ENCODE results near the gene SNRNP200. TPM values are rescaled to one million over a fixed set of nuclear protein-coding genes. Genes with fewer than 3 reads are reported as not detected.
A peak's percentile ranks its signal among the peaks of the same experiment; 100 is the strongest.

The SNRNP200 gene
- polyA plus RNA-seq, 2 of the 4 experiments (the other 2 are of a cell fraction), result 118 to 202 TPM

GRCh38 chr2:96241227-96241626 lies 64.1 kb downstream of the SNRNP200 start (continued):
- TF ChIP-seq BHLHE40 (IDR thresholded peaks at IDR 0.05; ENCODE audit: low read depth, low read length) (no peak), ZNF302 (CRISPR knock-in tag; IDR thresholded peaks at IDR 0.05) (no peak), RCOR1 (IDR thresholded peaks at IDR 0.05; ENCODE audit: low read depth, low read length) (no peak)

DNA sequence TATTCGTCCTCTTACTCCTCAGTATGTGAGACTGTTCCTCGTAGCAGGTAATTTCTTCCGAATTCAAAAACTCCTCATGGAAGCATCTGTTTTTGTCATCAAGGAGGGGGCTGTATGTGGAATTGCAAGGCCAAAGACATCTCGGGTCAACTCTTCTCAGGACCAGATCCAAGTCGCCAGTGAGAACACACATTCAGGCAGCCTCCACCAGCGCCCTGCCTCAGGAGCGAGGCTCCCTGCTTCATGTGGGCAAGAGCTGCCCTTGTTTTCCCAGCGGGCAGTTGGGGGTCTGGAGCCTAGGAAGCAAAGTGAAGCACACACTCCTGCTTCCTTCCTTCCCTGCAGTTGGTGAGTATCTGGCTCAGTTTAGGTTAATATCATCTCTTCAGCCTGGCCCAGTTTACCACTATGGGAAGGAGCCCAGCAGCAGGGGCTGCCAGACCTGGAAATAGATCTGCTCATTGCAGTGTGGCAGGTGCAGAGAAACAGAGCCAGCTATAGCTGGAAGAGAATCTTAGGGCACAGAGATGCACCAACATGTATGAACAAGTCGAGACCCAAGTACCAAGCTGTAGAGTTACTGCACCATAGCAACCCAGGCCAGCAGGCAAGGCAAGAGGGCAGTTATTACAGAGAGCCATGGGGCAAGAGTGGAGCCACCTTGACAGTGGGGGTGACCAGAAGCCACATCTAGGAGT lies 64.9 kb downstream of the SNRNP200 start:
- FAIRE-seq (no peak), DNase-seq (ENCODE audit: low read depth in 1 of 2, low spot score in 1 of 2) (no peak), ATAC-seq (no peak; a peak in 1 of 6 replicates)
- 78% methylated on average over 9 of the region's 9 CpGs for WGBS (ENCODE audit: missing lambda C conversion rate)
- no peak overlapping the region for H3K4me2 ChIP-seq
- H3K4me3 ChIP-seq, result no peak overlapping the region
- ChIA-PET CTCF (interaction anchor here (1.3 to 2.7 kb wide), 4 partner anchors 8 to 26 kb away, joined by 4 to 13 read pairs (median 8); partner anchors contain the start of genes CIAO1 and TMEM127), POLR2A (interaction anchor here (0.8 kb wide), 1 partner anchor 20 kb away, joined by 3 read pairs; no protein-coding TSS in a partner anchor)
- no peaks in the 10 kb centered on the region for H3K9me3 ChIP-seq
- H3K27ac ChIP-seq, result no peak overlapping the region
- no peaks in the 10 kb centered on the region for H3K4me1 ChIP-seq
- TF ChIP-seq PHF8 (IDR thresholded peaks at IDR 0.05; ENCODE audit: borderline replicate concordance, low read depth) (no peak), RNF2 (IDR thresholded peaks at IDR 0.05; ENCODE audit: borderline replicate concordance, low read depth) (no peak), EHF (CRISPR knock-in tag; IDR thresholded peaks at IDR 0.05) (no peak), CBX8 (IDR thresholded peaks at IDR 0.05) (no peak), FOSL2 (IDR thresholded peaks at IDR 0.05) (no peak), FOSL2 (CRISPR knock-in tag; IDR thresholded peaks at IDR 0.05) (no peak), FOXS1 (CRISPR knock-in tag; IDR thresholded peaks at IDR 0.05) (no peak)
- TF ChIP-seq, protein P1, sequence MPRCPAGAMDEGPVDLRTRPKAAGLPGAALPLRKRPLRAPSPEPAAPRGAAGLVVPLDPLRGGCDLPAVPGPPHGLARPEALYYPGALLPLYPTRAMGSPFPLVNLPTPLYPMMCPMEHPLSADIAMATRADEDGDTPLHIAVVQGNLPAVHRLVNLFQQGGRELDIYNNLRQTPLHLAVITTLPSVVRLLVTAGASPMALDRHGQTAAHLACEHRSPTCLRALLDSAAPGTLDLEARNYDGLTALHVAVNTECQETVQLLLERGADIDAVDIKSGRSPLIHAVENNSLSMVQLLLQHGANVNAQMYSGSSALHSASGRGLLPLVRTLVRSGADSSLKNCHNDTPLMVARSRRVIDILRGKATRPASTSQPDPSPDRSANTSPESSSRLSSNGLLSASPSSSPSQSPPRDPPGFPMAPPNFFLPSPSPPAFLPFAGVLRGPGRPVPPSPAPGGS (IDR thresholded peaks at IDR 0.05), result no peak

DNA sequence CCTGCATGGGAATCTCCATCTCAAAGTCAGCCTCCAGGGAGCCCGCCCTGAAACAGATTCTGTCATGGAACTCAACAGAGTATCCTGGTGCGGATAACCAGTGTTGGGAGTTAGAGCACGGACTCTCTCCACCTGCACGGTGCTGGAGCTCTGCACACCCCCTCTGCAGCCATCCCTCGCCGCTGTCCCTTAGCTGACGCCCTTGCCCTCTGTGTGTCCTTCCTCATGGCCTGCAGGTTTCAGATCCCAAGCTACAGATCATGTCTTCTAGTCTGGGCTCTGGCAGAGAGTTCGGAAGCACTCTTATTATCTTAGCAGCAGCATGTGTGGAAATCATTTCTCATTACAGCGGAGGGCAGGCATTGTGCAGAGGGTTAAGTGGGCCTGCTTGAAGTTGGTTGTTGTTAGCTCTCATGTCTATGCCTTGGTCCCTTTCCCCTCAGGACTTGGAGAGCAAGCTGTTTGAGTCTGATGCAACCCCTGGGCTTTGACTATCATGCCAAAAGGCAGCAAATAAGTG lies 65.5 kb downstream of the SNRNP200 start:
- DNase-seq (ENCODE audit: low read depth in 1 of 2, low spot score in 1 of 2) (no peak), ATAC-seq (peak in 1 of 2 experiments; percentile 19; a peak in 2 of 6 replicates), FAIRE-seq (no peak)
- no peak overlapping the region for H3K4me3 ChIP-seq
- H3K27ac ChIP-seq, result no peak overlapping the region
- no peak overlapping the region for H3K4me2 ChIP-seq
- ChIA-PET CTCF (interaction anchor here (0.7 to 2.7 kb wide), 5 partner anchors 9 to 169 kb away, joined by 3 to 13 read pairs (median 5); partner anchors contain the start of genes CIAO1 and TMEM127), POLR2A (interaction anchor here (0.6 to 0.8 kb wide), 2 partner anchors 20 to 31 kb away, joined by 3 read pairs; partner anchors contain the start of gene STARD7)
- no peak for TF ChIP-seq JUN (IDR thresholded peaks at IDR 0.05)
- TF ChIP-seq HES2 (IDR thresholded peaks at IDR 0.05), result no peak
- TF ChIP-seq CHD2 (IDR thresholded peaks at IDR 0.05; ENCODE audit: low read length, partially characterized antibody), result no peak
- no peak for TF ChIP-seq FOSB (CRISPR knock-in tag; IDR thresholded peaks at IDR 0.05)
- TF ChIP-seq FOXS1 (CRISPR knock-in tag; IDR thresholded peaks at IDR 0.05), result no peak
- TF ChIP-seq CBX2 (IDR thresholded peaks at IDR 0.05; ENCODE audit: borderline replicate concordance, low read depth), result no peak
- no peak for TF ChIP-seq ZC3H11A (IDR thresholded peaks at IDR 0.05)
- TF ChIP-seq JUNB (IDR thresholded peaks at IDR 0.05), result no peak
- no peak for TF ChIP-seq ESRRA (IDR thresholded peaks at IDR 0.05; ENCODE audit: borderline replicate concordance, low read length)
- TF ChIP-seq CEBPB (IDR thresholded peaks at IDR 0.05), result no peak
- TF ChIP-seq RARB (CRISPR knock-in tag; IDR thresholded peaks at IDR 0.05), result no peak
- no peak for TF ChIP-seq POLR2A (IDR thresholded peaks at IDR 0.05; ENCODE audit: low read length)
- no peak for TF ChIP-seq RFX5 (IDR thresholded peaks at IDR 0.05)
- no peak for TF ChIP-seq TP53 (CRISPR knock-in tag; IDR thresholded peaks at IDR 0.05)
- TF ChIP-seq, protein P1 (IDR thresholded peaks at IDR 0.05), result no peak
- TF ChIP-seq, protein P2, sequence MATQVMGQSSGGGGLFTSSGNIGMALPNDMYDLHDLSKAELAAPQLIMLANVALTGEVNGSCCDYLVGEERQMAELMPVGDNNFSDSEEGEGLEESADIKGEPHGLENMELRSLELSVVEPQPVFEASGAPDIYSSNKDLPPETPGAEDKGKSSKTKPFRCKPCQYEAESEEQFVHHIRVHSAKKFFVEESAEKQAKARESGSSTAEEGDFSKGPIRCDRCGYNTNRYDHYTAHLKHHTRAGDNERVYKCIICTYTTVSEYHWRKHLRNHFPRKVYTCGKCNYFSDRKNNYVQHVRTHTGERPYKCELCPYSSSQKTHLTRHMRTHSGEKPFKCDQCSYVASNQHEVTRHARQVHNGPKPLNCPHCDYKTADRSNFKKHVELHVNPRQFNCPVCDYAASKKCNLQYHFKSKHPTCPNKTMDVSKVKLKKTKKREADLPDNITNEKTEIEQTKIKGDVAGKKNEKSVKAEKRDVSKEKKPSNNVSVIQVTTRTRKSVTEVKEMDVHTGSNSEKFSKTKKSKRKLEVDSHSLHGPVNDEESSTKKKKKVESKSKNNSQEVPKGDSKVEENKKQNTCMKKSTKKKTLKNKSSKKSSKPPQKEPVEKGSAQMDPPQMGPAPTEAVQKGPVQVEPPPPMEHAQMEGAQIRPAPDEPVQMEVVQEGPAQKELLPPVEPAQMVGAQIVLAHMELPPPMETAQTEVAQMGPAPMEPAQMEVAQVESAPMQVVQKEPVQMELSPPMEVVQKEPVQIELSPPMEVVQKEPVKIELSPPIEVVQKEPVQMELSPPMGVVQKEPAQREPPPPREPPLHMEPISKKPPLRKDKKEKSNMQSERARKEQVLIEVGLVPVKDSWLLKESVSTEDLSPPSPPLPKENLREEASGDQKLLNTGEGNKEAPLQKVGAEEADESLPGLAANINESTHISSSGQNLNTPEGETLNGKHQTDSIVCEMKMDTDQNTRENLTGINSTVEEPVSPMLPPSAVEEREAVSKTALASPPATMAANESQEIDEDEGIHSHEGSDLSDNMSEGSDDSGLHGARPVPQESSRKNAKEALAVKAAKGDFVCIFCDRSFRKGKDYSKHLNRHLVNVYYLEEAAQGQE (IDR thresholded peaks at IDR 0.05), result no peak
- no peak for TF ChIP-seq RNF2 (IDR thresholded peaks at IDR 0.05; ENCODE audit: borderline replicate concordance, low read depth)
- no peaks in the 10 kb centered on the region for H3K9me3 ChIP-seq
- H3K4me1 ChIP-seq, result no peaks in the 10 kb centered on the region
- WGBS (ENCODE audit: missing lambda C conversion rate), result 93% methylated on average over 8 of the region's 9 CpGs

Measured in A549 (cell line).